Activated CD4-positive, alpha-beta T cell treated with anti-CD3 and anti-CD28 coated beads, Interleukin-2, amount 50 U/mL, for 48 hours (primary cell): ENCODE measurements around the gene LSMEM2.
A peak's percentile ranks its signal among the peaks of the same experiment; 100 is the strongest.

Experiments
- DNase-seq, 2 experiments: peaks; one replicate each; pipeline ENCODE4 v3.0.0-alpha.2; 2020

LSMEM2 gene

GRCh38 chr3:50324351-50325112, 45.6 kb downstream of the LSMEM2 start:
- peak; percentile 68 to 76 for DNase-seq

GRCh38 chr3:50325113-50325480, 46.2 kb downstream of the LSMEM2 start:
- no peak for DNase-seq

- DNase-seq: no peak
These were observed 46.8 kb downstream of the LSMEM2 start for GRCh38 chr3:50325497-50326181.

- DNase-seq: no peak
These were observed 47.3 kb downstream of the LSMEM2 start for GRCh38 chr3:50326182-50326541.

- no peak for DNase-seq
These were observed 48.2 kb downstream of the LSMEM2 start for GRCh38 chr3:50327129-50327528.

- DNase-seq: peak; percentile 96 to 97
These were observed 49.2 kb downstream of the LSMEM2 start, which contains the start of gene TUSC2 for GRCh38 chr3:50327943-50328691. TUSC2 (minus strand) TSS chr3:50328223; CDS start chr3:50328099, 124 bp downstream.

GRCh38 chr3:50330330-50330729, 51.4 kb downstream of the LSMEM2 start:
- no peak for DNase-seq

- DNase-seq: no peak
These were observed 52.5 kb downstream of the LSMEM2 start for GRCh38 chr3:50331364-50331907.

GRCh38 chr3:50333744-50334328, 54.9 kb downstream of the LSMEM2 start:
- DNase-seq: no peak

GRCh38 chr3:50334339-50335075, 55.6 kb downstream of the LSMEM2 start:
- no peak for DNase-seq

- DNase-seq: no peak
These were observed 57.7 kb downstream of the LSMEM2 start for GRCh38 chr3:50336452-50337174.

GRCh38 chr3:50337175-50337861, 58.4 kb downstream of the LSMEM2 start:
- DNase-seq: peak; percentile 98 to 99
